Breast epithelium (tissue), 3 donors: ENCODE results near the gene AHRR.

Experiments
- POLR2A ChIP-seq: fragments of 450-650 bp; IDR thresholded peaks from one replicate; pipeline ENCODE4 v1.6.1; 2016; ENCODE audit warnings: antibody characterized with exemption, mild to moderate bottlenecking, moderate library complexity
- TF ChIP-seq, protein P1 (sequence below), 3 donors: fragments of 450-650 bp; IDR thresholded peaks; one replicate each; pipeline ENCODE4 v1.5.1; 2016 to 2017; ENCODE audit warnings: antibody characterized with exemption in 3 of 3, mild to moderate bottlenecking in 3 of 3, moderate library complexity in 3 of 3

- TF ChIP-seq POLR2A: no peak
- TF ChIP-seq, protein P1, sequence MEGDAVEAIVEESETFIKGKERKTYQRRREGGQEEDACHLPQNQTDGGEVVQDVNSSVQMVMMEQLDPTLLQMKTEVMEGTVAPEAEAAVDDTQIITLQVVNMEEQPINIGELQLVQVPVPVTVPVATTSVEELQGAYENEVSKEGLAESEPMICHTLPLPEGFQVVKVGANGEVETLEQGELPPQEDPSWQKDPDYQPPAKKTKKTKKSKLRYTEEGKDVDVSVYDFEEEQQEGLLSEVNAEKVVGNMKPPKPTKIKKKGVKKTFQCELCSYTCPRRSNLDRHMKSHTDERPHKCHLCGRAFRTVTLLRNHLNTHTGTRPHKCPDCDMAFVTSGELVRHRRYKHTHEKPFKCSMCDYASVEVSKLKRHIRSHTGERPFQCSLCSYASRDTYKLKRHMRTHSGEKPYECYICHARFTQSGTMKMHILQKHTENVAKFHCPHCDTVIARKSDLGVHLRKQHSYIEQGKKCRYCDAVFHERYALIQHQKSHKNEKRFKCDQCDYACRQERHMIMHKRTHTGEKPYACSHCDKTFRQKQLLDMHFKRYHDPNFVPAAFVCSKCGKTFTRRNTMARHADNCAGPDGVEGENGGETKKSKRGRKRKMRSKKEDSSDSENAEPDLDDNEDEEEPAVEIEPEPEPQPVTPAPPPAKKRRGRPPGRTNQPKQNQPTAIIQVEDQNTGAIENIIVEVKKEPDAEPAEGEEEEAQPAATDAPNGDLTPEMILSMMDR (IDR thresholded peaks at IDR 0.05): no peak
Measured at GRCh38 chr5:483011-483410, 161.5 kb downstream of the AHRR start.
